Activated CD8-positive, alpha-beta memory T cell treated with anti-CD3 and anti-CD28 coated beads for 1 hour (primary cell): ENCODE measurements around the gene RABGAP1.
"Not testable (repeated sequence)": the region's sequence is repeated elsewhere in the genome, so short reads cannot be mapped to it uniquely, and the experiment has no call there.

Experiments used
- DNase-seq, 2 donors: peaks; one replicate each; pipeline ENCODE4 v3.0.0-alpha.2; 2020; ENCODE audit warnings: low read depth in 1 of 2; ENCODE audit errors: extremely low read depth in 1 of 2

RABGAP1 gene

DNA sequence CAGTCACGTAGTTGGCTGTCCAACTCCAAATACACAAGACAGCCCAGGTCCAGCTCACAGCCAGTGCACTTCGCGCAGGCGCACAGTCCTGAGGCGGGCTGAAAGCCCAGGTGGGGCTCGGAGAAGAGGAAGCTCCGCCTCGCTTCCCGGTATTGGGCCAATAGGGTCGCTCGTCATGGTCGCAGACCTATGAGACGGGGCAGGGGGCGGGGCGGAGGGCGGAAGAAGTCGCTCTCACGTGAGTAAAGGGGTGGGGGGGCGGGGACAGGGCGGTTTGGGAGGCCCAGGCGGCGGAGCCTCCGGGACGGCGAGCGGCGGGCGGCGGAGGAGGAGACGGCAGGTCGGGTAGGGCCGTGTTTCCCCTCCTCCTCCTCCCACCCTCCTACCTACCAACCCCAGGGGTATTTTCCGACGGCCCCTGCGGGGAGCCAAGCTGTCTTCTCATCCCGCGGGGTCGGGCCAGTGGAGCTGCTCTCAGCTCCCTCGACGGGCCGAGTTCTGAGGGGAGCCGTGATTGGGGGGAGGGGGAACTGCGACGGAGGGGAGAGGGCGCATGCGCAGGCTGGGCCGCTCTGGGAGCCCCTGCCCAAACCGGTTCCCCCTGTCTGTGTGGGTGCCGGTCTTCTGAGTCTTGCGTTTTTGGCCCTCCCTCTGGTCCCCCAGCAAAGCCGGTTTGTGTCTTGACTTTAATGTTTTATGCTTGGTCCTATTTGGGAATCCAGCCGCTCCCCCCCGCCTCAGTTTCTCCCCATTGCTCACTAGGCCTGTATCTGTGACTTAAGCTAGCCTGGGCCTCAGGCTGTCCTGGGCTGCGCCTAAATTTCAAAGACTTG, at the start of gene RABGAP1:
Gene RABGAP1, plus strand, starts transcription at position 272 of the 833 bp plus-strand sequence. CDS start 16,040 bp downstream, outside the sequence.
- DNase-seq = peak; percentile 98 to 99

DNA sequence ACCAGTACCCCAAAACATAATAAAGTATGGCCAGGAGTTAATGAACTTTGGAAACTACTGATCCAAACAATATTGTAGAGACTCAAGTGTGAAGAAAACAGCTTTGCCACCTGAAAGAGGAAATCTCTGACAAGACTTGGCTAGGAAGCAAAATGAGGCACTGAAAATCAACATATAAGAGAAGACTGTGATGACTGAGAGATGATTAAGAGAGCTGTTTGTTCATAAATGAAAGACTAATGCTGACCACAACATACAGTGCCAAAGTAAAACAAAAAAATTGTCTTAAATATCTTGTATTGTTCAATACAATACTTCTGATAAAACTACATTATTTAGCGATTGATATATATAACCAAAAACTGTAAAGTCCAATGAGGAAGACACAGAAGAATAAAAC, 42.9 kb upstream of the RABGAP1 start:
- DNase-seq = no peak

DNA sequence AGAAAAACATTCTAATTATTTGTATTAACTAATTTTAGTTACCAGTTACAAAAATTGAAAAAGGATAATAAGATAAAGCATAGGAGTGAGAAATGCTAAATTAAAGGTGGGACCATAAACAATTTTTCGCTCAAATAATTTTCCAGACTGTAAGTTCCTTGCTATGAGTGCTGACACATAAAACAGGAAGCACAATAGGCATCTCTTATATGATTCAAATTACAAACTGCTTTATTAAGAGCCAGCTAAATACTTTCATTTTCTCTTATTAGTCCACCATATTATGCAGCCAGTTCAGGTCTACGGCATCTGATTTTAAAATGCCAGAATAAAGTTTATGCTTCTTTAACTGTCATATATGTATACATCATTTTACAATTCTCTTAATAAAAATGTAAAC, 40.0 kb upstream of the RABGAP1 start:
- DNase-seq = no peak

DNA sequence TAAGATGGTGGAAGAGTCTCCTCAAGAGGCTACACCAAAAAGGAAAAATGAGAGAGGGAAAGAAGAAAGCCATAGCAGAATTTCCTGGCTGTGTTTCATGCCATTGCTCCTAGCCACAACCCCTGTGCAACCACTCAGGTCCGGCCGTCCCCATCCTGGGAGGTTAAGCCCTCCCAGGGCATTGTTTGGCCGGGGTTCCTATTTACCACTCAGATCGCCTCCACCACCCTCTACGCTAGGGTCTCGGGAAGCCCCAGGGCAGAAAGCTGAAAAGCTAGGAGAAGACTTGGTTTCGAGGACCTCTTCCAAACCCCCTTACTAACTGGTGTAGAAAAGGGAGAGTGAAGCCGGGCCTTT, 36.4 kb upstream of the RABGAP1 start:
- DNase-seq = no peak

GRCh38 chr9:122904823-122905710, 35.8 kb upstream of the RABGAP1 start, which contains the start of gene RC3H2:
Gene RC3H2 (minus strand): TSS chr9:122905359. CDS start chr9:122897509, 7,850 bp downstream.
- peak; percentile 89 to 96 for DNase-seq

GRCh38 chr9:122906122-122906521, 34.7 kb upstream of the RABGAP1 start:
- DNase-seq = not testable (repeated sequence)

GRCh38 chr9:122912671-122912963, 28.2 kb upstream of the RABGAP1 start:
- DNase-seq = no peak

DNA sequence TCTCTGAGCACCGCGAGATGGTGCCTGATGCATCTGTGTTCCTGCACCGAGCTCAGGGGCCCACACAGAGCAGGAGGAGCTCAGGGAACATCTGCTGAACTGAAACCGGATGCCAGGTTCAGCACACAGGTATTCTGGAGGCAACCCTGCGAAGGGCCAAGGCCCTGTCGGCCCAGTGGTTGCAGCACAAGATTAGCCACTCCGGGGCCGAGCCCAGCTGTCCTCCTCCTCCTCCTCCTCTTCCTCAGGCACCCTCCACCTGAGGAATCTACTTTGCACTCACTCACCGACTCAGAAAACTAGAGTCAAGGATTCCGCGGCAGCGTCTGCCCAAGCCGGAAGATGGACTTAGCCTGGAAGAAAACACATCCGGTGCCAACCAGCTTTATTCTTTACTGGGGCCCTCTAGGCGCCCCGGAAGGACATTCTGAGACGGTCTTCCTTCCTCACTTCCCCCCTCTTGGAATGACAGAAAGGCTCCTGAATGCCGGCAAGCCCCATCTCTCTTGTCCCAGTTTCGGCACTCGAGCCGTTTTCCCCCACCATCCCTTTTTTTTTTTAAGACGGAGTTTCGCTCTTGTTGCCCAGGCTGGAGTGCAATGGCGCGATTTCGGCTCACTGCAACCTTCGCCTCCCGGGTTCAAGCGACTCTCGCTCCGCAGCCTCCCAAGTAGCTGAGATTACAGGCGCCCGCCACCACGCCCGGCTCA, 27.7 kb upstream of the RABGAP1 start, which contains the start of gene ZBTB6:
Gene ZBTB6, minus strand, starts transcription at position 360 of the 710 bp plus-strand sequence. CDS start 1,251 bp downstream, outside the sequence.
- peak; percentile 28 to 40 for DNase-seq

DNA sequence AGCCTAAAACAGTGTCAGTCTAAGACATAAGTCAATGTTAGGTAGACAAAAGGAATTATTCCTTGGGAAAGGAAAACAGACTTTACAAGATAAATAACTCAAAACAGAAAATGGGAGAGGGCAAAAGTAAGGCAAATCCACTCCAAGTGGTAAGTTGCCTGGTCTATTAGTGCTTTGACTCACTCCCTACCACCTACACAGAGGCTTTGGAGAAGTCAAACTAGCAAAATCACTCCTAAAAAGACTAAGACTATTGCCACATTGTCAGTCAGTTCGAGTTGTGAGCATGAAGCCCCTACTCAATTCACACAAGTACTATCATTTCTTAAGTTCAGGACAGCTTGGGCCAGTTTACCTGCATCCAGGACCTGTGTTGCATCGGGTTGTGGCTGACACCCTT, 22.5 kb upstream of the RABGAP1 start:
- no peak for DNase-seq

GRCh38 chr9:122922713-122923112, 18.1 kb upstream of the RABGAP1 start:
- DNase-seq = no peak

GRCh38 chr9:122923947-122924346, 16.9 kb upstream of the RABGAP1 start:
- no peak for DNase-seq

- no peak for DNase-seq
Measured at GRCh38 chr9:122929796-122930354, 10.9 kb upstream of the RABGAP1 start.

DNA sequence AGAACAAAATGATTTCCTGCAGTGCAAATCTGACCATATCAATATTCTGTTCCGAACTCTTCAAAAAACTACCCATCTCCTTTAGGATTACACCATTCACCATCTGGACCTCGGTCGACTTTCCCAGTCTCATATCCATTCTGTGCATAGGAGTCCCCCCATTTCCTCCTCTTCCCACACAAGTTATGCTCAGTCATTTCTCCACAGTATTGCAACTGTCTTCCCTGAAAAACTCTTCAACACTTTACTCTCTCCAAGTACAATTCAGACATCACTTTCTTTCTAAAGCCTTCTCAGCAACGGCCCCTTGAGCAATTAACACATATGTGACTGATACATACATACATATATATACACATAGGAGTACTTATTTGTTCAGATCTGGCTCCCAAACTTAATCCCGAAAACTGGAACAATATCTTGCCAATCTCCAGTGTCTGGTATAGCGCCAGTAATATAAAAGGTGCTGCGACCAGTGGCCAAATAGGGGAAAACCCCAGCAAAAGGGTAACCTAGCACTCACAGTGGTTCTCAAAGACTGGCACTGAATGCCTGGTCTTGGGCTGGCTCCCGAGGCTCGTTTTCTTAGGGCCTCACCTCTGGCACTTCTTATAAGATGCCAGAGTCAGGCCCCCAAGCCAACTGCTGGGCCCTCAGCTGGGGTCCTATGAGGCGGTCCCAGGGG, 10.1 kb upstream of the RABGAP1 start:
- no peak for DNase-seq

DNA sequence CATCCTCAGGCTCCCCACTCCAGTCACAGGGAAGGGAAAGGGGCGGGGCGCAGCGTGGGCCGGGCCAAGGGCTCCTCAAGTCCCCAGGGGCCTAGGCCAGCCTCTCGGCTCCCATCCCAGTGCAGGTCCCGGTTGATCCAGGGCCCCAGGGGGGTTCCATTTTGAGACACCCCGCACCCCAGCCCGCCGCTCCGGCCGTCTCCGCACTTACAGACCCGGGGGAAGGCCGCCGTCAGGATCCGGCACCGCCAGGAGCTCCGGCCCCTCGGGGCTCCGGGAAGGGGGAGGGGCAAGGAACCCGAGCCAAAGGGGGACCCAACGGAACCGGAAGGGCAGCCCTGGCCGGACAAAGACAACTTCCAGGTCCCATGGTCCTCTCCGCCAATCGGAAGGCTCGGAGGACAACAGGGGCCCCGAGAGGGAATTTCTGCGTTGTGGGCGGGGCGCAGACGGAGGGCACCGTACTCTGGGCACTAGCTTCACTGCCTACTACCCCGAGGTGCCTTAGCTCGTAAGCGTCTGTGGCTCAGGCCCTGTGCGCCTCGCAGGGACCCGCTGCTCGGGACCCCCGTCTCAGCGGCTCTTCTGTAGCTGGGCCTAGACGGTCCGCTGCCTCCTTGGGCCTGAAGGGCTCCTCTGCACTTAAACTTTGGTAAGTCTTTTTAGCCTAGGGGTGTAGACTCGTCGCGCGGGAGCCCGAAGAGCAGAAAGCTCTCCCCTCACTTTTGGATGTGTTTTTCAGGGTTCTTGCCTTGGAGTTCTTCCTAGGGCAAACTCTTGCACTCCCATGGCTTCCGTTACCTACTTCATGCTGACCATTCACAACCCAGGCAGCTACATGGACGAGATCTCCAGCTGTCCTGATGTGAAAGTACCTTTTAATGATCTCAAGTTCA, 9.3 kb upstream of the RABGAP1 start, which contains the start of gene ZBTB26:
Gene ZBTB26, minus strand, starts transcription at position 287 of the 896 bp plus-strand sequence. CDS start 11,578 bp downstream, outside the sequence.
- DNase-seq = peak; percentile 75 to 78

DNA sequence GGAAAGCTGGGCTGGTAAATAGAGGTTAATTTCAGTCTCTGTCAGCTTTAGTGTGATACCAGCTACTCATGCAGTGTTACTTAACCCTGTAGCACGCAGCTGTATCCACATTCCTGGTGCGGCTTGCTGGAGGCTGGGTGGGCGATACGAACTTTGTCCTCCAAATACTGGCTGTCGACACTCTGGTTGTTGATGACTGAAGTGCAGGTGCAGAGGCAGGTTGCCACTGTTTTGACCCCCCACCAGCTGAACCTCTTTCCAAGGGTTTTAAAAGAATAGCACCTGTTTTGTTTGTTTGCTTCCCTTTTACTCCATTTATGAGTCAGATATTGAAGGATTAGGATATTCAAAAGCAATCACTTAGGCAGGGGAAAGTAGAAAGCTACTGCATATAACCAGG, 4.4 kb upstream of the RABGAP1 start:
- no peak for DNase-seq

DNA sequence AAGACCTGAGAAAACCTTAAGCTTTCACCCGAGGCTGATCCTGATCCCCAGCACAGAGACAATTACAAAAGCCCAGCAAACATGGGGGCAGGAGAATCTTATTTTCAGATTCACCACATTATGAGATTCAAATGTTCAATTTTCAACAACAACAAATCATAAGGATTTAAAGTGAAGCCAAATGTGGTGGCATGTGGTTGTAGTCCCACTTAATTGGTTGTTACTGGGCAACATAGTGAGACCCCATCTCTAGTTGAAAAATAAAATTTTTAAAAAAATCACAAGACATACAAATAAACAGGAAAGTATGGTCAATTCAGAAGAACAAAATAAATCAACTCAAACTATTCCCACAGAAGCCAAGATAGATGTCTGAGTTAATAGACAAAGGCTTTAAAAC, 3.9 kb upstream of the RABGAP1 start:
- no peak for DNase-seq

DNA sequence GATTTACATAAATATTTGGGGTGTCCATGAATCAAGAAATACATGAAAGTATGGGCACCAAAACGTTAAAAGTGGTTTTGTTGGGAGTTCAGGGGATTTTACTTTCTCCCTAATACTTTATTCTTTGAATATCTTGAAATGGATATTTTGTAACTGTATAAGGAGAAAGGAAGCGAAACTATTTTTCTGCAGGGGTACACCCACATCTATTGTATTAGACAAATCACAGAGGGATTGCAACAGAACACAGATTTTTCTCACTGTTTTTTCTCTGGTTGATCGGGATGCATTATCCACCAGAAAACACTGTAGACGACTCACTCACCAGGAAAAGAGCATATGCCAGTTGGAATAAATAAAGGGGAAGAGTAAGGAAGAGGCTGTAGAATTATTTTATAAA, 1.2 kb upstream of the RABGAP1 start:
- DNase-seq = no peak

GRCh38 chr9:122940454-122940748, 419 bp upstream of the RABGAP1 start:
- DNase-seq = no peak

DNA sequence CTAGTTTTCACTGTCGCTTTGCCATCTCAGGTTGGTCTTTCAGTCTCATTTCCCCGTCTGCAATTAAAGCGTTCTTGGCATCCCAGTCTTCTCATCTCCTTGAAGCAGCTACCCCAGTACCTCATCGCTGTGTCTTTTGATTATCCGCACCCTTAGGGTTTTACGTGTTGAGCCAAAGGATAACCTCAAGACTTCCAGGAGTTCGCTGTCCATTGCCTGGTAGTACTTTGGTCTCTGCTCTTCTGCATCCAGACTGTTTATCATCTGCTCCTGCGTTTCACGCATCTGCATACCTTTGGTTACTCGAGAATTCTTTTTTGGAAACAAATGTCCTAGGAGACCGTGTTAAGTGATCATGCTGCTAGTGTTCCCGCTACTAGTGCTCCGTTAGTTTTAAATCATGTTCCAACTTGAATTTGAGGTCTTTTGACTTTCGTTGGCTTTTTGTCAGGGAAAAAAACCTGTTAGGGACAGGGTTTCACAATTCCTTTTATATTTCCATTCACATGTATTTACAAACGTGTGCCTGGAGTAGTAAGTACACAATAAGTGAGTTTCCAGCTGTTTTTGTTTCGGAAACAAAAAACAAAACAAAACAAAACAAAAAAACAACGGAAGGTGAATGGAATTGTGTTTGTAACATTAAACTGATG, 888 bp downstream of the RABGAP1 start:
- no peak for DNase-seq
